Measurements from ENCODE around the gene FADS1. TPM values are rescaled to one million over a fixed set of nuclear protein-coding genes. Genes with fewer than 3 reads are reported as not detected.

The FADS1 gene
- total and polyA plus RNA-seq, 2 of the 13 experiments (the other 11 are each of a cell fraction or from before 2014, with no cell fraction given) = 91.8 to 108 TPM

DNA sequence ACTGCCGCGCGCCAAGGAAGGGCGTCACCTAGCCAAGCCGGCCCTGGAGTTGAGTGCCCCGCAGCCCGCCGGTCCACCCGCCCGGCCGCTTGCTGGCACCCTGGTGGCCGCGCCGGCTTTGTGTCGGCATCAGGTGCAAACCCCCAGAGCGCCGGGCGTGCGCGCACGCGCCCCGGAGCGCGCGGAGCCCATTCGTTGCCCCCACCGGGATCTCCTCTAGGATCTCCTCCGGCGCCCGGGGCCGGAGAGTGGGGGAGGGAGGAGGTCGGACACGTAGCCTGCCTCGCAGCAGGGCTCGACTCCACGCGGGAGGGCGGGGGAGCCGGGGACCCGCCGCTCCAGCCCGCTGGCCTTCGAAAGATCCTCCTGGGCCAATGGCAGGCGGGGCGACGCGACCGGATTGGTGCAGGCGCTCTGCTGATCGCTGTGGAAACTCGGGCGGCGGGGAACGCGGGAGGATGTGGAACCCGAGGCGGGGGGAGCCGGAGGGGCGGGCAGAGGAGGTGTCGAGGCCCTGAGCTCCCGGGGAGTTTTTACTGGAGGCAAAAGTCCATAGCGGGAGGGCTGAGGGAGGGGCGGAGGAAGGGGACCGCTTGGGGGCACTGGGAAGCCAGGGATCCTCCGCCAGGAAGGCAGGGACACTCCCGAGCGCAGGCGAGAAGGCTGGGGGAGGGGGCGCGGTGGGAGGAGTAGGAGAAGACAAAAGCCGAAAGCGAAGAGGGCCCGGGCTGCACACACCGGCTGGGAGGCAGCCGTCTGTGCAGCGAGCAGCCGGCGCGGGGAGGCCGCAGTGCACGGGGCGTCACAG is 11.0 kb upstream of the FADS1 start, which contains the start of gene FADS2 (continued):
- TF ChIP-seq, protein P1, sequence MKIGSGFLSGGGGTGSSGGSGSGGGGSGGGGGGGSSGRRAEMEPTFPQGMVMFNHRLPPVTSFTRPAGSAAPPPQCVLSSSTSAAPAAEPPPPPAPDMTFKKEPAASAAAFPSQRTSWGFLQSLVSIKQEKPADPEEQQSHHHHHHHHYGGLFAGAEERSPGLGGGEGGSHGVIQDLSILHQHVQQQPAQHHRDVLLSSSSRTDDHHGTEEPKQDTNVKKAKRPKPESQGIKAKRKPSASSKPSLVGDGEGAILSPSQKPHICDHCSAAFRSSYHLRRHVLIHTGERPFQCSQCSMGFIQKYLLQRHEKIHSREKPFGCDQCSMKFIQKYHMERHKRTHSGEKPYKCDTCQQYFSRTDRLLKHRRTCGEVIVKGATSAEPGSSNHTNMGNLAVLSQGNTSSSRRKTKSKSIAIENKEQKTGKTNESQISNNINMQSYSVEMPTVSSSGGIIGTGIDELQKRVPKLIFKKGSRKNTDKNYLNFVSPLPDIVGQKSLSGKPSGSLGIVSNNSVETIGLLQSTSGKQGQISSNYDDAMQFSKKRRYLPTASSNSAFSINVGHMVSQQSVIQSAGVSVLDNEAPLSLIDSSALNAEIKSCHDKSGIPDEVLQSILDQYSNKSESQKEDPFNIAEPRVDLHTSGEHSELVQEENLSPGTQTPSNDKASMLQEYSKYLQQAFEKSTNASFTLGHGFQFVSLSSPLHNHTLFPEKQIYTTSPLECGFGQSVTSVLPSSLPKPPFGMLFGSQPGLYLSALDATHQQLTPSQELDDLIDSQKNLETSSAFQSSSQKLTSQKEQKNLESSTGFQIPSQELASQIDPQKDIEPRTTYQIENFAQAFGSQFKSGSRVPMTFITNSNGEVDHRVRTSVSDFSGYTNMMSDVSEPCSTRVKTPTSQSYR (CRISPR knock-in tag; IDR thresholded peaks at IDR 0.05; ENCODE audit: borderline replicate concordance) = 0 out of 2 replicates have a peak, but pooled peaks have one; percentile 60
- 0 out of 2 replicates have a peak, but pooled peaks have one; percentile 61 for TF ChIP-seq ZNF430 (CRISPR knock-in tag; IDR thresholded peaks at IDR 0.05)
- 0 out of 2 replicates have a peak, but pooled peaks have one; percentile 60 for TF ChIP-seq ATF7-NPFF (CRISPR knock-in tag; IDR thresholded peaks at IDR 0.05; ENCODE audit: low read depth)
- TF ChIP-seq POLR2AphosphoS5 (IDR thresholded peaks at IDR 0.05; ENCODE audit: low read depth, low read length) = peak; percentile 54; the same call in 1 of the 2 replicates
- TF ChIP-seq, protein P2, sequence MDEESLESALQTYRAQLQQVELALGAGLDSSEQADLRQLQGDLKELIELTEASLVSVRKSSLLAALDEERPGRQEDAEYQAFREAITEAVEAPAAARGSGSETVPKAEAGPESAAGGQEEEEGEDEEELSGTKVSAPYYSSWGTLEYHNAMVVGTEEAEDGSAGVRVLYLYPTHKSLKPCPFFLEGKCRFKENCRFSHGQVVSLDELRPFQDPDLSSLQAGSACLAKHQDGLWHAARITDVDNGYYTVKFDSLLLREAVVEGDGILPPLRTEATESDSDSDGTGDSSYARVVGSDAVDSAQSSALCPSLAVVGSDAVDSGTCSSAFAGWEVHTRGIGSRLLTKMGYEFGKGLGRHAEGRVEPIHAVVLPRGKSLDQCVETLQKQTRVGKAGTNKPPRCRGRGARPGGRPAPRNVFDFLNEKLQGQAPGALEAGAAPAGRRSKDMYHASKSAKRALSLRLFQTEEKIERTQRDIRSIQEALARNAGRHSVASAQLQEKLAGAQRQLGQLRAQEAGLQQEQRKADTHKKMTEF (CRISPR knock-in tag; IDR thresholded peaks at IDR 0.05) = peak; percentile 70; the same call in 1 of the 2 replicates
- TF ChIP-seq GATA4 (IDR thresholded peaks at IDR 0.05; ENCODE audit: borderline replicate concordance, low read depth) = 0 out of 2 replicates have a peak, but pooled peaks have one; percentile 30
- TF ChIP-seq ZNF747 (CRISPR knock-in tag; IDR thresholded peaks at IDR 0.05; ENCODE audit: borderline replicate concordance) = 0 out of 2 replicates have a peak, but pooled peaks have one; percentile 32
- 0 out of 2 replicates have a peak, but pooled peaks have one; percentile 10 for TF ChIP-seq PHF21A (CRISPR knock-in tag; IDR thresholded peaks at IDR 0.05)
- no peak for TF ChIP-seq ZNF234 (CRISPR knock-in tag; conservative IDR thresholded peaks at IDR 0.05)
- TF ChIP-seq, protein P3, sequence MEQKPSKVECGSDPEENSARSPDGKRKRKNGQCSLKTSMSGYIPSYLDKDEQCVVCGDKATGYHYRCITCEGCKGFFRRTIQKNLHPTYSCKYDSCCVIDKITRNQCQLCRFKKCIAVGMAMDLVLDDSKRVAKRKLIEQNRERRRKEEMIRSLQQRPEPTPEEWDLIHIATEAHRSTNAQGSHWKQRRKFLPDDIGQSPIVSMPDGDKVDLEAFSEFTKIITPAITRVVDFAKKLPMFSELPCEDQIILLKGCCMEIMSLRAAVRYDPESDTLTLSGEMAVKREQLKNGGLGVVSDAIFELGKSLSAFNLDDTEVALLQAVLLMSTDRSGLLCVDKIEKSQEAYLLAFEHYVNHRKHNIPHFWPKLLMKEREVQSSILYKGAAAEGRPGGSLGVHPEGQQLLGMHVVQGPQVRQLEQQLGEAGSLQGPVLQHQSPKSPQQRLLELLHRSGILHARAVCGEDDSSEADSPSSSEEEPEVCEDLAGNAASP (CRISPR knock-in tag; IDR thresholded peaks at IDR 0.05; ENCODE audit: borderline replicate concordance) = peak; percentile 7; the same call in 1 of the 2 replicates
- 0 out of 2 replicates have a peak, but pooled peaks have one; percentile 13 for TF ChIP-seq TBX3 (IDR thresholded peaks at IDR 0.05; ENCODE audit: borderline replicate concordance)
- TF ChIP-seq ZNF333 (CRISPR knock-in tag; IDR thresholded peaks at IDR 0.05; ENCODE audit: borderline replicate concordance) = peak; percentile 18; the same call in 1 of the 2 replicates
- peak; percentile 61 for TF ChIP-seq SPEN (CRISPR knock-in tag; IDR thresholded peaks at IDR 0.05; ENCODE audit: low read depth)
- peak; percentile 9; the same call in 1 of the 2 replicates for TF ChIP-seq HOXA5 (CRISPR knock-in tag; IDR thresholded peaks at IDR 0.05)
- TF ChIP-seq, protein P4, sequence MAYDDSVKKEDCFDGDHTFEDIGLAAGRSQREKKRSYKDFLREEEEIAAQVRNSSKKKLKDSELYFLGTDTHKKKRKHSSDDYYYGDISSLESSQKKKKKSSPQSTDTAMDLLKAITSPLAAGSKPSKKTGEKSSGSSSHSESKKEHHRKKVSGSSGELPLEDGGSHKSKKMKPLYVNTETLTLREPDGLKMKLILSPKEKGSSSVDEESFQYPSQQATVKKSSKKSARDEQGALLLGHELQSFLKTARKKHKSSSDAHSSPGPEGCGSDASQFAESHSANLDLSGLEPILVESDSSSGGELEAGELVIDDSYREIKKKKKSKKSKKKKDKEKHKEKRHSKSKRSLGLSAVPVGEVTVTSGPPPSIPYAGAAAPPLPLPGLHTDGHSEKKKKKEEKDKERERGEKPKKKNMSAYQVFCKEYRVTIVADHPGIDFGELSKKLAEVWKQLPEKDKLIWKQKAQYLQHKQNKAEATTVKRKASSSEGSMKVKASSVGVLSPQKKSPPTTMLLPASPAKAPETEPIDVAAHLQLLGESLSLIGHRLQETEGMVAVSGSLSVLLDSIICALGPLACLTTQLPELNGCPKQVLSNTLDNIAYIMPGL (CRISPR knock-in tag; IDR thresholded peaks at IDR 0.05; ENCODE audit: borderline replicate concordance in 1 of 2, low read depth in 1 of 2) = peak in 1 of 2 experiments; percentile 25; a peak in 1 of 4 replicates
- TF ChIP-seq ZMYM4 (CRISPR knock-in tag; IDR thresholded peaks at IDR 0.05) = peak; percentile 59; the same call in 1 of the 2 replicates
- no peak for TF ChIP-seq TEAD3 (CRISPR knock-in tag; optimal IDR thresholded peaks at IDR 0.05; ENCODE audit: borderline replicate concordance)
- peak; percentile 71 for TF ChIP-seq POLR2G (IDR thresholded peaks at IDR 0.05; ENCODE audit: low read depth, low read length)

All from HepG2 (cell line).